Esophagus muscularis mucosa (tissue), 4 donors: ENCODE measurements around the gene SMIM20.

Experiments
- EP300 ChIP-seq: sonication (generic); formaldehyde crosslinking; IDR thresholded peaks from one replicate; pipeline ENCODE4 v1.6.1; 2017; ENCODE audit warnings: antibody characterized with exemption
- POLR2A ChIP-seq: fragments of 450-650 bp; IDR thresholded peaks from one replicate; pipeline ENCODE4 v1.6.1; 2017; ENCODE audit warnings: antibody characterized with exemption, moderate library complexity, mild to moderate bottlenecking, low read depth
- POLR2AphosphoS5 ChIP-seq, 2 donors: sonication (generic); formaldehyde crosslinking; IDR thresholded peaks; one replicate each; pipeline ENCODE4 v1.6.1; 2017; ENCODE audit warnings: antibody characterized with exemption in 2 of 2
- TF ChIP-seq, protein P1 (sequence below), 3 experiments: fragments of 200-600 bp in 2 of 3; fragments of 450-650 bp in 1 of 3; sonication (generic) in 2 of 3; IDR thresholded peaks; one replicate each; pipeline ENCODE4 v1.5.1; 2017 to 2019; ENCODE audit warnings: antibody characterized with exemption in 3 of 3, mild to moderate bottlenecking in 2 of 3, moderate library complexity in 1 of 3

DNA sequence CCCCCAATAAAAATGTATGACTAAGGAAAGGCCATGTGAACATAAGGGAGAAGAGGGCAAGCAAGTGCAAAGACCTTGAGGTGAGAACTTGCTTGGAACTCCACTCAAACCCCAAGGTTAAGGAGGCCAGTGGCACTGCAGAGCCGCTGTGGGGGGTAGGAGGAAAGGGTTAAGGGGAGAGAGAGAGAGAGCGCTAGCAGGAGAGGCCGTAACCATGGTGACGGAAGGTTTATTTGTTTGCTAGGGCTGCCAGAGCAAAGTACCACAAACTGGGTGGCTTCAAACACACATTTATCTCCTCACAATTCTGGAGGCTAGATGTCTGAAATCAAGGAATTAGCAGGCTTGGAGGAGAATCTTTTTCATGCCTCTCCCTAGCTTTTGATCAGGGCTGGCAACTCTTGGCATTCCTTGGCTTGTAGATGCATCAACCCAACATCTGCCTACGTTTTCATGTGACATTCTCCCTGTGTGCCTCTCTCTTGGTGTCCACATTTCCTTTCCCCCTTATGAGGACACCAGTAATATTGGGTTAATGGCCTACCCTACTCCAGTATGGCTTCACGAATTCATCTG is 35.2 kb downstream of the SMIM20 start:
- TF ChIP-seq POLR2A (no peak), POLR2AphosphoS5 (IDR thresholded peaks at IDR 0.05) (no peak), EP300 (no peak)
- TF ChIP-seq, protein P1, sequence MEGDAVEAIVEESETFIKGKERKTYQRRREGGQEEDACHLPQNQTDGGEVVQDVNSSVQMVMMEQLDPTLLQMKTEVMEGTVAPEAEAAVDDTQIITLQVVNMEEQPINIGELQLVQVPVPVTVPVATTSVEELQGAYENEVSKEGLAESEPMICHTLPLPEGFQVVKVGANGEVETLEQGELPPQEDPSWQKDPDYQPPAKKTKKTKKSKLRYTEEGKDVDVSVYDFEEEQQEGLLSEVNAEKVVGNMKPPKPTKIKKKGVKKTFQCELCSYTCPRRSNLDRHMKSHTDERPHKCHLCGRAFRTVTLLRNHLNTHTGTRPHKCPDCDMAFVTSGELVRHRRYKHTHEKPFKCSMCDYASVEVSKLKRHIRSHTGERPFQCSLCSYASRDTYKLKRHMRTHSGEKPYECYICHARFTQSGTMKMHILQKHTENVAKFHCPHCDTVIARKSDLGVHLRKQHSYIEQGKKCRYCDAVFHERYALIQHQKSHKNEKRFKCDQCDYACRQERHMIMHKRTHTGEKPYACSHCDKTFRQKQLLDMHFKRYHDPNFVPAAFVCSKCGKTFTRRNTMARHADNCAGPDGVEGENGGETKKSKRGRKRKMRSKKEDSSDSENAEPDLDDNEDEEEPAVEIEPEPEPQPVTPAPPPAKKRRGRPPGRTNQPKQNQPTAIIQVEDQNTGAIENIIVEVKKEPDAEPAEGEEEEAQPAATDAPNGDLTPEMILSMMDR (IDR thresholded peaks at IDR 0.05), result no peak
